Spleen (tissue), 11 donors: Measurements from ENCODE around the gene ISG20L2. TPM values are rescaled to one million over a fixed set of nuclear protein-coding genes. Genes with fewer than 3 reads are reported as not detected.

Experiments used
- DNase-seq: peaks from one replicate; pipeline ENCODE4 v3.0.0-alpha.2; 2020
- H3K27ac ChIP-seq, 8 donors: fragments of 200-600 bp; sonication (generic) in 7 of 8; 1 replicate in 4 of 8; 2 replicates in 4 of 8; pipeline versions ENCODE4 v1.5.0 to v1.8.0; 2016 to 2021; ENCODE audit warnings: inconsistent platforms in 4 of 8, mild to moderate bottlenecking in 4 of 8, moderate library complexity in 1 of 8
- H3K27me3 ChIP-seq, 7 donors: fragments of 200-600 bp; sonication (generic) in 6 of 7; replicated peaks in 1 of 7; 1 replicate in 4 of 7; 2 replicates in 3 of 7; pipeline versions ENCODE4 v1.5.0 to v1.8.0; 2016 to 2021; ENCODE audit warnings: inconsistent platforms in 3 of 7, mild to moderate bottlenecking in 1 of 7
- H3K36me3 ChIP-seq, 6 donors: fragments of 200-600 bp; sonication (generic) in 5 of 6; 1 replicate in 4 of 6; 2 replicates in 2 of 6; pipeline versions ENCODE4 v1.5.0 to v1.8.0; 2016 to 2021; ENCODE audit warnings: inconsistent platforms in 2 of 6
- H3K4me1 ChIP-seq, 6 donors: fragments of 200-600 bp; sonication (generic) in 5 of 6; 1 replicate in 3 of 6; 2 replicates in 3 of 6; pipeline versions ENCODE4 v1.5.0 to v1.8.0; 2016 to 2021; ENCODE audit warnings: inconsistent platforms in 3 of 6
- H3K4me3 ChIP-seq, 8 donors: fragments of 200-600 bp; sonication (generic) in 7 of 8; 1 replicate in 4 of 8; 2 replicates in 4 of 8; pipeline versions ENCODE4 v1.5.0 to v1.8.0; 2016 to 2021; ENCODE audit warnings: inconsistent platforms in 4 of 8, mild to moderate bottlenecking in 4 of 8, moderate library complexity in 2 of 8
- H3K9me3 ChIP-seq, 8 donors: fragments of 200-600 bp; sonication (generic) in 7 of 8; 1 replicate in 4 of 8; 2 replicates in 4 of 8; pipeline versions ENCODE4 v1.5.0 to v1.8.0; 2016 to 2021; ENCODE audit warnings: inconsistent platforms in 4 of 8
- POLR2A ChIP-seq, 3 donors: fragments of 450-650 bp; IDR thresholded peaks; one replicate each; pipeline ENCODE4 v1.5.1; 2017; ENCODE audit warnings: antibody characterized with exemption in 3 of 3, mild to moderate bottlenecking in 1 of 3
- POLR2AphosphoS5 ChIP-seq, 3 donors: sonication (generic); formaldehyde crosslinking; IDR thresholded peaks; one replicate each; pipeline ENCODE4 v1.5.1; 2017; ENCODE audit warnings: antibody characterized with exemption in 3 of 3
- WGBS, 5 donors: extraction: QIAGEN DNeasy Blood & Tissue Kit in 3 of 5; methylation state at CpG; one replicate each; pipeline versions ENCODE4 v1.1.5 to v1.1.7; 2013 to 2018; 5-methylcytosine and 5-hydroxymethylcytosine counted together
- intact Hi-C: fragments of 100-400 bp; cut with DNase I; formaldehyde crosslinking; loops from one replicate; pipeline ENCODE4 v1.15.0; 2023; ENCODE audit warnings: low total_unique reads
- polyA plus RNA-seq, 3 donors: library from polyadenylated mRNA; stranded (reverse); fragments of 200-250 nt; gene quantifications; one replicate each; pipeline ENCODE4 v1.2.1, GENCODE V29; 2013
- total RNA-seq, 7 donors: library from RNA; depleted of rRNA in 3 of 7; stranded (reverse); fragments of >200 nt in 3 of 7; fragmentation: NEBNext Ultra II Directional in 4 of 7; extraction: Animal tissue kit (Norgen Biotek cat#: 25700) in 4 of 7; gene quantifications; one replicate each; pipeline versions ENCODE4 v1.1.0 to v1.2.1, GENCODE V29; 2016 to 2021
- TF ChIP-seq, protein P1 (sequence below), 11 experiments: fragments of 200-600 bp in 7 of 11; fragments of 450-650 bp in 4 of 11; sonication (generic) in 4 of 11; IDR thresholded peaks in 8 of 11; conservative IDR thresholded peaks in 3 of 11; 1 replicate in 7 of 11; 2 replicates in 4 of 11; pipeline versions ENCODE4 v1.4.0 to v1.8.0; 2016 to 2021; ENCODE audit warnings: antibody characterized with exemption in 11 of 11, inconsistent platforms in 4 of 11, mild to moderate bottlenecking in 1 of 11
- donor health status: healthy with polysubstance abuse.
- donor health status: DM: no; HTN: no; CAD: no; lungs with moderate emphysema.
- donor health status: DM: no; HTN: no; CAD: no.
- donor health status: Bipolar disorder and iron deficiency.
- donor health status: healthy.
- donor health status: DM: no; HTN: no; CAD: no.
- donor health status: DM: yes; HTN: yes; CAD: no.

Gene ISG20L2
- total and polyA plus RNA-seq, 10 donors, result 6.6 to 46.7 (median 27.8) TPM

DNA sequence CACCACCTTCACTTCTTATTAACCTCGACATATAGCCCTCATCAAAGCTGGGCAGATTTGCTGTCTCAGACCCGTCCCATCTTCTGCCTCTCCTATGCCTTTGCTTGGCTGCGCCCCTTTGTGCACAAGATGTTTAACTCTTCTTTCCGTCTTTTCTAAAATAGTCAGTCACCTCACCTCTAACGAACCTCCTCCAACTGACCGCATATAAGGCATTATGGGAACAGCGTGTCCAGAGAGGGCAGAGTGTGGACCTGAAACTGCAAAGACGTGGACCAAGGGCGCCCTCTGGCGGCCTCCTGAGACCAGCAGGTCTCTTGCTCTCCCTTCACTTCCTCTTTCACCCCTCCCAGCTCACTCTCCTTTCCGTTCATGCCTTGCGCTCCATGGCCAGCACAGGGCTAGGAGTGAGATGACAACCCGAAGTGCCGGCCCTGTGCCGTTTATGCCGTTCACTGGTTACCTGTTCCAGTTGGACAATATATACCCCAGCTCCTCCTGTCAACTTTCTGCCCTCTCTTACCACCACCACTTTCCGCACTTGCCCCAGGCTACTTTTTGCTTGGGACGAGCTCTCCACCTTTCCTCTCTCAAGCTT, 2.8 kb downstream of the ISG20L2 start:
- peak; percentile 95 for DNase-seq
- Histone ChIP-seq H3K4me3 (peak overlapping the region; percentile 6 to 90 (median 72)), H3K4me1 (peaks cover 36 to 79% (median 54%) of the 10 kb centered on the region in 6 donors), H3K27ac (peak overlapping the region in 5 of 8 donors; percentile 23 to 99 (median 61)), H3K9me3 (no peaks in the 10 kb centered on the region), H3K36me3 (peaks cover 0 to 59% (median 39%) of the 10 kb centered on the region in 6 donors), H3K27me3 (no peaks in the 10 kb centered on the region)
- TF ChIP-seq POLR2AphosphoS5 (IDR thresholded peaks at IDR 0.05) (peak; percentile 33 to 65 (median 58)), POLR2A (IDR thresholded peaks at IDR 0.05) (no peak)
- TF ChIP-seq, protein P1, sequence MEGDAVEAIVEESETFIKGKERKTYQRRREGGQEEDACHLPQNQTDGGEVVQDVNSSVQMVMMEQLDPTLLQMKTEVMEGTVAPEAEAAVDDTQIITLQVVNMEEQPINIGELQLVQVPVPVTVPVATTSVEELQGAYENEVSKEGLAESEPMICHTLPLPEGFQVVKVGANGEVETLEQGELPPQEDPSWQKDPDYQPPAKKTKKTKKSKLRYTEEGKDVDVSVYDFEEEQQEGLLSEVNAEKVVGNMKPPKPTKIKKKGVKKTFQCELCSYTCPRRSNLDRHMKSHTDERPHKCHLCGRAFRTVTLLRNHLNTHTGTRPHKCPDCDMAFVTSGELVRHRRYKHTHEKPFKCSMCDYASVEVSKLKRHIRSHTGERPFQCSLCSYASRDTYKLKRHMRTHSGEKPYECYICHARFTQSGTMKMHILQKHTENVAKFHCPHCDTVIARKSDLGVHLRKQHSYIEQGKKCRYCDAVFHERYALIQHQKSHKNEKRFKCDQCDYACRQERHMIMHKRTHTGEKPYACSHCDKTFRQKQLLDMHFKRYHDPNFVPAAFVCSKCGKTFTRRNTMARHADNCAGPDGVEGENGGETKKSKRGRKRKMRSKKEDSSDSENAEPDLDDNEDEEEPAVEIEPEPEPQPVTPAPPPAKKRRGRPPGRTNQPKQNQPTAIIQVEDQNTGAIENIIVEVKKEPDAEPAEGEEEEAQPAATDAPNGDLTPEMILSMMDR (IDR thresholded peaks at IDR 0.05 in 8 of 11, conservative IDR thresholded peaks at IDR 0.05 in 3 of 11), result peak; percentile 84 to 98 (median 96)
- intact Hi-C loops, result loop anchor here (2.0 to 10.0 kb wide), 2 partner anchors 37 to 159 kb away; no protein-coding TSS in a partner anchor
- 12 to 17% (median 14%) methylated on average over 18 of the region's 18 CpGs for WGBS, 5 donors

DNA sequence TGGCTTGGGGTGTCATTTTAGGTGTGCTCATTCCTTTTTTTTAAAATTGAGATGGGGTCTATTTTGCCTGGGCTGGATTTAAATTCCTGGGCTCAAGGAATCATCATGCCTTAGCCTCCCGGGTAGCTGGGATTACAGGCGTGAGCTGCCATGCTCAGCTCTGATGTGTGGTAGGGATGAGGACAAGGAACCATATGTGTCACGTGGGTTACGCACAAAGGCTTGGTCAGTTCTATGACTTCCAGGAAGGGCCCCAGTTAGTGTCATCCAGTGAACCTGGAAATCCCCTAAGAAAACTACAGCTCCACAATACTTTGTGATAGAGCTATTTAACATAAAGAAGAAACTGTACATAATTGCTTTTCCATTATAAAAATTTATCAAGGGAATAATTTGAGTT, 7.0 kb downstream of the ISG20L2 start:
- Histone ChIP-seq H3K4me3 (no peak overlapping the region), H3K36me3 (peaks cover 0 to 96% (median 39%) of the 10 kb centered on the region in 6 donors)

DNA sequence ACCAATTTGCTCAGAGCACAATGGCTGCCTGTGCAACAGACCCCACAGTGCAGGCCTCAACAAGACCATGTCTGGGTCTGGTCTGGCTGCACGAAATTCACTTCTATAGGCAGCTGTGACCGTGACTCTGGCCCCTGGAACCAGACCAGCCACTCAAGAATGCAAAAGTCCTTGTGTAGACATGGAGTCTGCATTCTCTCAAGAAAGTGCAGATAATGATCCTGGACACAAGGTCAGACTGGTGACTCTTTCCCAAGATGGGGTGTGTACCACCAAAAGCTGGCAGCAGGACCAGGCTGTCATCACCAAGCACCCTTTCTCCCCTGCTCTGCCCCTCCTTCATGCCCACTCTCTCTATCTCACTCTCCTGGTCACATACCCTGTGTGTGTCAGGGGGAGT, 7.4 kb downstream of the ISG20L2 start:
- Histone ChIP-seq H3K4me3 (no peak overlapping the region), H3K9me3 (no peaks in the 10 kb centered on the region), H3K27ac (no peak overlapping the region), H3K4me1 (peaks cover 17 to 40% (median 23%) of the 10 kb centered on the region in 6 donors), H3K36me3 (peaks cover 0 to 92% (median 39%) of the 10 kb centered on the region in 6 donors), H3K27me3 (no peaks in the 10 kb centered on the region)
- intact Hi-C loops, result loop anchor here (10.0 kb wide), 1 partner anchor 164 kb away; no protein-coding TSS in a partner anchor
- no peak for DNase-seq
- no peak for TF ChIP-seq POLR2AphosphoS5 (IDR thresholded peaks at IDR 0.05)
- TF ChIP-seq POLR2A (IDR thresholded peaks at IDR 0.05), result no peak
- TF ChIP-seq, protein P1 (IDR thresholded peaks at IDR 0.05 in 8 of 11, conservative IDR thresholded peaks at IDR 0.05 in 3 of 11), result no peak
- WGBS, 5 donors, result 77 to 93% (median 89%) methylated on average over 2 of the region's 2 CpGs

More for the DNA sequence above, 7.0 kb downstream of the ISG20L2 start:
- peaks cover 21 to 44% (median 27%) of the 10 kb centered on the region in 6 donors for H3K4me1 ChIP-seq
- WGBS, 5 donors, result 68 to 85% (median 81%) methylated on average over 4 of the region's 4 CpGs
- DNase-seq, result no peak
- intact Hi-C loops, result loop anchor here (10.0 kb wide), 1 partner anchor 163 kb away; no protein-coding TSS in a partner anchor
- no peak overlapping the region for H3K27ac ChIP-seq
- TF ChIP-seq POLR2A (IDR thresholded peaks at IDR 0.05) (no peak), POLR2AphosphoS5 (IDR thresholded peaks at IDR 0.05) (no peak)
- TF ChIP-seq, protein P1 (IDR thresholded peaks at IDR 0.05 in 8 of 11, conservative IDR thresholded peaks at IDR 0.05 in 3 of 11), result no peak
- H3K9me3 ChIP-seq, result no peaks in the 10 kb centered on the region
- no peaks in the 10 kb centered on the region for H3K27me3 ChIP-seq

DNA sequence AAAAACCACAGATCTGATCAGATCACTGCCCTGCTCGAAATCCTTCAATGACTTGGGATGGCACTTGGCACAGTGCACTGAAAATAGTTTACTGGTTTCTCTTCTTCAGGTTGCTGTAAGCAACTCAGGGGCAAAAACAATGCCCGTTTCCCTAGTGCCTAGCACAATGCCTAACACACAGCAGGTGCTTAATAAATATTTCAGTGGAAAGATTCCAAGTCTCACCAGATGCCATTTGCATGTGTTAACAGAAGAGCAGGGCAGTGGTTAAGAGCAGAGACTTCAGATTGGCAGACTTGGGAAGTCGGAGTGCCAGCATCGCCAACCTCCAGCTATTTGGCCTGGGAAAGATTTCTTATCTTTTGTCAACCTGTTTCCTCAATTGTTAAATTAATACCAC, 11.2 kb downstream of the ISG20L2 start:
- 76 to 86% (median 82%) methylated on average over 4 of the region's 4 CpGs for WGBS, 5 donors
- TF ChIP-seq, protein P1 (IDR thresholded peaks at IDR 0.05 in 8 of 11, conservative IDR thresholded peaks at IDR 0.05 in 3 of 11), result no peak
- TF ChIP-seq POLR2AphosphoS5 (IDR thresholded peaks at IDR 0.05) (no peak), POLR2A (IDR thresholded peaks at IDR 0.05) (no peak)
- peaks cover 0 to 6% (median 0%) of the 10 kb centered on the region in 6 donors for H3K4me1 ChIP-seq
- H3K9me3 ChIP-seq, result no peaks in the 10 kb centered on the region
- no peak overlapping the region for H3K27ac ChIP-seq
- no peak for DNase-seq
- no peak overlapping the region for H3K4me3 ChIP-seq
- H3K27me3 ChIP-seq, result no peaks in the 10 kb centered on the region
- intact Hi-C loops, result no loop called here
- H3K36me3 ChIP-seq, result peaks cover 0 to 76% (median 16%) of the 10 kb centered on the region in 6 donors
